Tibial nerve (tissue), 3 donors: ENCODE measurements around the gene RAG2.

Experiments
- POLR2A ChIP-seq, 2 donors: fragments of 450-650 bp; IDR thresholded peaks; one replicate each; pipeline ENCODE4 v1.6.1; 2017; ENCODE audit warnings: antibody characterized with exemption in 2 of 2, mild to moderate bottlenecking in 2 of 2, moderate library complexity in 2 of 2
- TF ChIP-seq, protein P1 (sequence below), 5 experiments: fragments of 200-600 bp in 3 of 5; fragments of 450-650 bp in 2 of 5; sonication (generic) in 3 of 5; IDR thresholded peaks; one replicate each; pipeline ENCODE4 v1.5.1; 2016 to 2019; ENCODE audit warnings: antibody characterized with exemption in 5 of 5, mild to moderate bottlenecking in 3 of 5, moderate library complexity in 2 of 5

GRCh38 chr11:36617543-36618362 is 19.7 kb upstream of the RAG2 start:
- TF ChIP-seq POLR2A (IDR thresholded peaks at IDR 0.05), result no peak
- TF ChIP-seq, protein P1, sequence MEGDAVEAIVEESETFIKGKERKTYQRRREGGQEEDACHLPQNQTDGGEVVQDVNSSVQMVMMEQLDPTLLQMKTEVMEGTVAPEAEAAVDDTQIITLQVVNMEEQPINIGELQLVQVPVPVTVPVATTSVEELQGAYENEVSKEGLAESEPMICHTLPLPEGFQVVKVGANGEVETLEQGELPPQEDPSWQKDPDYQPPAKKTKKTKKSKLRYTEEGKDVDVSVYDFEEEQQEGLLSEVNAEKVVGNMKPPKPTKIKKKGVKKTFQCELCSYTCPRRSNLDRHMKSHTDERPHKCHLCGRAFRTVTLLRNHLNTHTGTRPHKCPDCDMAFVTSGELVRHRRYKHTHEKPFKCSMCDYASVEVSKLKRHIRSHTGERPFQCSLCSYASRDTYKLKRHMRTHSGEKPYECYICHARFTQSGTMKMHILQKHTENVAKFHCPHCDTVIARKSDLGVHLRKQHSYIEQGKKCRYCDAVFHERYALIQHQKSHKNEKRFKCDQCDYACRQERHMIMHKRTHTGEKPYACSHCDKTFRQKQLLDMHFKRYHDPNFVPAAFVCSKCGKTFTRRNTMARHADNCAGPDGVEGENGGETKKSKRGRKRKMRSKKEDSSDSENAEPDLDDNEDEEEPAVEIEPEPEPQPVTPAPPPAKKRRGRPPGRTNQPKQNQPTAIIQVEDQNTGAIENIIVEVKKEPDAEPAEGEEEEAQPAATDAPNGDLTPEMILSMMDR (IDR thresholded peaks at IDR 0.05), result no peak
